GM23338 (cell line): Measurements from ENCODE around the gene UPF1. TPM values are rescaled to one million over a fixed set of nuclear protein-coding genes. Genes with fewer than 3 reads are reported as not detected.

Experiments used
- ATAC-seq: fragments of 200-7000 bp; cut with Tn5 transposase; 3 replicates; pipeline ENCODE4 v1.9.1; 2020
- DNase-seq: peaks from one replicate; pipeline ENCODE4 v3.0.0-alpha.2; 2015; ENCODE audit warnings: low spot score
- H2AFZ ChIP-seq: fragments of 200-600 bp; sonication (generic); 2 replicates; pipeline ENCODE4 v1.8.0; 2016; ENCODE audit warnings: antibody characterized with exemption, mild to moderate bottlenecking, moderate library complexity
- H3F3A ChIP-seq: fragments of 200-600 bp; sonication (generic); replicated peaks from 2 replicates; pipeline ENCODE4 v1.8.0; 2017; ENCODE audit warnings: antibody characterized with exemption, mixed run types, low read depth
- H3K27ac ChIP-seq: fragments of 200-600 bp; sonication (generic); 2 replicates; pipeline ENCODE4 v1.6.1; 2016; ENCODE audit warnings: low read depth
- H3K27me3 ChIP-seq: fragments of 200-600 bp; sonication (generic); 2 replicates; pipeline ENCODE4 v1.8.0; 2016; ENCODE audit warnings: mild to moderate bottlenecking, mixed run types, moderate library complexity; ENCODE audit not compliant: insufficient read depth
- H3K36me3 ChIP-seq: fragments of 200-600 bp; sonication (generic); 2 replicates; pipeline ENCODE4 v1.8.0; 2016; ENCODE audit warnings: mild to moderate bottlenecking; ENCODE audit not compliant: insufficient read depth
- H3K4me1 ChIP-seq: fragments of 200-600 bp; sonication (generic); 2 replicates; pipeline ENCODE4 v1.8.0; 2016; ENCODE audit warnings: mild to moderate bottlenecking, moderate library complexity; ENCODE audit not compliant: insufficient read depth
- H3K4me2 ChIP-seq: fragments of 200-600 bp; sonication (generic); 2 replicates; pipeline ENCODE4 v1.7.1; 2017; ENCODE audit warnings: mixed run types
- H3K4me3 ChIP-seq: fragments of 200-600 bp; sonication (generic); 2 replicates; pipeline ENCODE4 v1.6.1; 2016; ENCODE audit warnings: mixed run types
- H3K79me2 ChIP-seq: fragments of 200-600 bp; sonication (generic); replicated peaks from 2 replicates; pipeline ENCODE4 v1.8.0; 2017; ENCODE audit warnings: mild to moderate bottlenecking; ENCODE audit not compliant: insufficient read depth
- H3K9me2 ChIP-seq: fragments of 200-600 bp; sonication (generic); 2 replicates; pipeline ENCODE4 v1.8.0; 2017; ENCODE audit not compliant: insufficient read depth
- H4K20me1 ChIP-seq: fragments of 200-600 bp; sonication (generic); replicated peaks from 2 replicates; pipeline ENCODE4 v1.8.0; 2017; ENCODE audit warnings: mild to moderate bottlenecking; ENCODE audit not compliant: insufficient read depth
- H3K27ac Mint-ChIP-seq: 2 replicates; pipeline ENCODE4 v1.8.0; 2020; ENCODE audit warnings: inconsistent platforms, mild to moderate bottlenecking, moderate library complexity, mixed read lengths
- H3K27me3 Mint-ChIP-seq: 3 replicates; pipeline ENCODE4 v1.8.0; 2022; ENCODE audit warnings: low read depth, mild to moderate bottlenecking, moderate library complexity, mixed read lengths, inconsistent platforms; ENCODE audit not compliant: insufficient read depth, poor library complexity
- H3K36me3 Mint-ChIP-seq: 3 replicates; pipeline ENCODE4 v1.8.0; 2021; ENCODE audit warnings: low read depth, mild to moderate bottlenecking, inconsistent platforms, moderate library complexity, mixed read lengths
- H3K4me1 Mint-ChIP-seq: 3 replicates; pipeline ENCODE4 v1.8.0; 2020; ENCODE audit warnings: mild to moderate bottlenecking, inconsistent platforms, mixed read lengths
- H3K4me3 Mint-ChIP-seq: 3 replicates; pipeline ENCODE4 v1.8.0; 2021; ENCODE audit warnings: moderate library complexity, mild to moderate bottlenecking, inconsistent platforms, mixed read lengths
- H3K9me3 Mint-ChIP-seq: 3 replicates; pipeline ENCODE4 v1.8.0; 2020; ENCODE audit warnings: moderate library complexity, mild to moderate bottlenecking, inconsistent platforms, mixed read lengths
- CREB1 ChIP-seq: fragments of 250-450 bp; sonication (Bioruptor Pico); IDR thresholded peaks from 2 replicates; pipeline ENCODE4 v1.5.0; 2020; ENCODE audit warnings: low read depth, mild to moderate bottlenecking, moderate library complexity
- EZH2 ChIP-seq: fragments of 200-600 bp; sonication (generic); IDR thresholded peaks from one replicate; pipeline ENCODE4 v1.8.0; 2017; ENCODE audit warnings: antibody characterized with exemption, mild to moderate bottlenecking, low read depth; ENCODE audit not compliant: unreplicated experiment
- EZH2phosphoT487 ChIP-seq: fragments of 200-600 bp; sonication (generic); IDR thresholded peaks from one replicate; pipeline ENCODE4 v1.8.1; 2018; ENCODE audit warnings: antibody characterized with exemption; ENCODE audit not compliant: unreplicated experiment
- JUNB ChIP-seq: IDR thresholded peaks from one replicate; pipeline ENCODE4 v1.6.1; 2016; ENCODE audit warnings: antibody characterized with exemption; ENCODE audit not compliant: unreplicated experiment
- NANOG ChIP-seq: IDR thresholded peaks from 2 replicates; pipeline ENCODE4 v1.6.1; 2016; ENCODE audit warnings: antibody characterized with exemption, borderline replicate concordance
- POLR2AphosphoS5 ChIP-seq: IDR thresholded peaks from 2 replicates; pipeline ENCODE4 v1.6.1; 2016; ENCODE audit warnings: antibody characterized with exemption, low read depth
- STAT1 ChIP-seq: IDR thresholded peaks from one replicate; pipeline ENCODE4 v1.6.1; 2016; ENCODE audit warnings: antibody characterized with exemption; ENCODE audit not compliant: unreplicated experiment
- ZNF114 ChIP-seq: fragments of 250-450 bp; sonication (Bioruptor Pico); IDR thresholded peaks from 2 replicates; pipeline ENCODE4 v1.5.0; 2020; ENCODE audit warnings: mild to moderate bottlenecking, moderate library complexity
- ZNF331 ChIP-seq: fragments of 250-450 bp; sonication (Bioruptor Pico); IDR thresholded peaks from 2 replicates; pipeline ENCODE4 v1.5.0; 2020; ENCODE audit warnings: low read depth, mild to moderate bottlenecking, moderate library complexity
- polyA plus RNA-seq: library from polyadenylated mRNA; unstranded; fragments of >200 nt; fragmentation: Nextera tagmentation; extraction: Ambion mirVana; gene quantifications from 2 replicates; pipeline ENCODE4 v1.2.1, GENCODE V29; 2016
- total RNA-seq: library from RNA; depleted of rRNA; stranded (reverse); fragments of >200 nt; shearing (Covaris generic); gene quantifications from 2 replicates; pipeline ENCODE4 v1.2.3, GENCODE V29; 2014
- TF ChIP-seq, protein P1 (sequence below): IDR thresholded peaks from 2 replicates; pipeline ENCODE4 v1.6.1; 2016; ENCODE audit warnings: antibody characterized with exemption
- TF ChIP-seq, protein P2 (sequence below): IDR thresholded peaks from one replicate; pipeline ENCODE4 v1.6.1; 2018; ENCODE audit warnings: antibody characterized with exemption; ENCODE audit not compliant: unreplicated experiment
- TF ChIP-seq, protein P3 (sequence below), 2 experiments: fragments of 200-600 bp in 1 of 2; sonication (generic) in 1 of 2; conservative IDR thresholded peaks; 2 replicates each; pipeline versions ENCODE4 v1.5.1 to v1.6.1; 2016 to 2017; ENCODE audit warnings: antibody characterized with exemption in 2 of 2, low read depth in 2 of 2, mild to moderate bottlenecking in 2 of 2, moderate library complexity in 1 of 2
- TF ChIP-seq, protein P4 (sequence below): fragments of 250-450 bp; sonication (Bioruptor Pico); IDR thresholded peaks from 2 replicates; pipeline ENCODE4 v1.5.0; 2020; ENCODE audit warnings: mild to moderate bottlenecking, moderate library complexity

UPF1 gene
- total and polyA plus RNA-seq, 2 experiments from 2014 or later = 13.8 to 138 TPM

DNA sequence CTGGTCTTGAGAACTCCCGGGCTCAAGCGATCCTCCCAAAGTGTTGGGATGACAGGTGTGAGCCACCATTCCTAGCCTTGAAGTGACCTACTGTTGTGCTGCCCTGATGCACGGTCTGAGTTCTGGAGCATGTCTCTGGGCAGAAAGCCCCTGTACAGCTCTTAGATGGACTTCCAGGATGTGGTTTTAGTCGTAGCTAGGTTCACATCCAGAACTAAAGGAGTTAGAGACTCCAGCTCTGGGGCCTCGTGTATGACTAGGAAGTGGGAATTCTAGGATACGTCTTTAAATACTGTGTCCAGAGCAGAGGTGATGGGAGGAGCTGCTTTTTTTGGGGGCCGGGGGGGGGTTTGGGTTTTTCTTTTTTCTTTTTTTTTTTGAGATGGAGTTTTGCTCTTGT is 12.2 kb downstream of the UPF1 start:
- Histone ChIP-seq H3K36me3 (peaks cover 13% of the 10 kb centered on the region), H3K4me1 (peaks cover 15% of the 10 kb centered on the region), H3K4me3 (no peak overlapping the region), H3K9me2 (no peaks in the 10 kb centered on the region), H3K79me2 (peaks cover 87% of the 10 kb centered on the region), H3K4me2 (no peak overlapping the region), H4K20me1 (peaks cover 72% of the 10 kb centered on the region), H3K27ac (no peak overlapping the region), H2AFZ (no peak overlapping the region), H3F3A (peaks cover 19% of the 10 kb centered on the region), H3K27me3 (no peaks in the 10 kb centered on the region)
- H3K27ac Mint-ChIP-seq = no peak overlapping the region
- DNase-seq (no peak), ATAC-seq (no peak)
- peaks cover 33% of the 10 kb centered on the region for H3K4me1 Mint-ChIP-seq
- H3K9me3 Mint-ChIP-seq = no peaks in the 10 kb centered on the region; the same call in 2 of the 3 replicates
- peaks cover 7% of the 10 kb centered on the region for H3K27me3 Mint-ChIP-seq
- TF ChIP-seq, protein P1, sequence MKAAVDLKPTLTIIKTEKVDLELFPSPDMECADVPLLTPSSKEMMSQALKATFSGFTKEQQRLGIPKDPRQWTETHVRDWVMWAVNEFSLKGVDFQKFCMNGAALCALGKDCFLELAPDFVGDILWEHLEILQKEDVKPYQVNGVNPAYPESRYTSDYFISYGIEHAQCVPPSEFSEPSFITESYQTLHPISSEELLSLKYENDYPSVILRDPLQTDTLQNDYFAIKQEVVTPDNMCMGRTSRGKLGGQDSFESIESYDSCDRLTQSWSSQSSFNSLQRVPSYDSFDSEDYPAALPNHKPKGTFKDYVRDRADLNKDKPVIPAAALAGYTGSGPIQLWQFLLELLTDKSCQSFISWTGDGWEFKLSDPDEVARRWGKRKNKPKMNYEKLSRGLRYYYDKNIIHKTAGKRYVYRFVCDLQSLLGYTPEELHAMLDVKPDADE = no peak
- TF ChIP-seq STAT1 (no peak), JUNB (no peak), ZNF331 (CRISPR knock-in tag) (no peak), EZH2phosphoT487 (no peak), POLR2AphosphoS5 (no peak), CREB1 (CRISPR knock-in tag) (no peak), EZH2 (no peak), ZNF114 (CRISPR knock-in tag) (no peak), NANOG (no peak)
- TF ChIP-seq, protein P2, sequence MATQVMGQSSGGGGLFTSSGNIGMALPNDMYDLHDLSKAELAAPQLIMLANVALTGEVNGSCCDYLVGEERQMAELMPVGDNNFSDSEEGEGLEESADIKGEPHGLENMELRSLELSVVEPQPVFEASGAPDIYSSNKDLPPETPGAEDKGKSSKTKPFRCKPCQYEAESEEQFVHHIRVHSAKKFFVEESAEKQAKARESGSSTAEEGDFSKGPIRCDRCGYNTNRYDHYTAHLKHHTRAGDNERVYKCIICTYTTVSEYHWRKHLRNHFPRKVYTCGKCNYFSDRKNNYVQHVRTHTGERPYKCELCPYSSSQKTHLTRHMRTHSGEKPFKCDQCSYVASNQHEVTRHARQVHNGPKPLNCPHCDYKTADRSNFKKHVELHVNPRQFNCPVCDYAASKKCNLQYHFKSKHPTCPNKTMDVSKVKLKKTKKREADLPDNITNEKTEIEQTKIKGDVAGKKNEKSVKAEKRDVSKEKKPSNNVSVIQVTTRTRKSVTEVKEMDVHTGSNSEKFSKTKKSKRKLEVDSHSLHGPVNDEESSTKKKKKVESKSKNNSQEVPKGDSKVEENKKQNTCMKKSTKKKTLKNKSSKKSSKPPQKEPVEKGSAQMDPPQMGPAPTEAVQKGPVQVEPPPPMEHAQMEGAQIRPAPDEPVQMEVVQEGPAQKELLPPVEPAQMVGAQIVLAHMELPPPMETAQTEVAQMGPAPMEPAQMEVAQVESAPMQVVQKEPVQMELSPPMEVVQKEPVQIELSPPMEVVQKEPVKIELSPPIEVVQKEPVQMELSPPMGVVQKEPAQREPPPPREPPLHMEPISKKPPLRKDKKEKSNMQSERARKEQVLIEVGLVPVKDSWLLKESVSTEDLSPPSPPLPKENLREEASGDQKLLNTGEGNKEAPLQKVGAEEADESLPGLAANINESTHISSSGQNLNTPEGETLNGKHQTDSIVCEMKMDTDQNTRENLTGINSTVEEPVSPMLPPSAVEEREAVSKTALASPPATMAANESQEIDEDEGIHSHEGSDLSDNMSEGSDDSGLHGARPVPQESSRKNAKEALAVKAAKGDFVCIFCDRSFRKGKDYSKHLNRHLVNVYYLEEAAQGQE = no peak
- TF ChIP-seq, protein P3, sequence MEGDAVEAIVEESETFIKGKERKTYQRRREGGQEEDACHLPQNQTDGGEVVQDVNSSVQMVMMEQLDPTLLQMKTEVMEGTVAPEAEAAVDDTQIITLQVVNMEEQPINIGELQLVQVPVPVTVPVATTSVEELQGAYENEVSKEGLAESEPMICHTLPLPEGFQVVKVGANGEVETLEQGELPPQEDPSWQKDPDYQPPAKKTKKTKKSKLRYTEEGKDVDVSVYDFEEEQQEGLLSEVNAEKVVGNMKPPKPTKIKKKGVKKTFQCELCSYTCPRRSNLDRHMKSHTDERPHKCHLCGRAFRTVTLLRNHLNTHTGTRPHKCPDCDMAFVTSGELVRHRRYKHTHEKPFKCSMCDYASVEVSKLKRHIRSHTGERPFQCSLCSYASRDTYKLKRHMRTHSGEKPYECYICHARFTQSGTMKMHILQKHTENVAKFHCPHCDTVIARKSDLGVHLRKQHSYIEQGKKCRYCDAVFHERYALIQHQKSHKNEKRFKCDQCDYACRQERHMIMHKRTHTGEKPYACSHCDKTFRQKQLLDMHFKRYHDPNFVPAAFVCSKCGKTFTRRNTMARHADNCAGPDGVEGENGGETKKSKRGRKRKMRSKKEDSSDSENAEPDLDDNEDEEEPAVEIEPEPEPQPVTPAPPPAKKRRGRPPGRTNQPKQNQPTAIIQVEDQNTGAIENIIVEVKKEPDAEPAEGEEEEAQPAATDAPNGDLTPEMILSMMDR (conservative IDR thresholded peaks at IDR 0.05; ENCODE audit: low read depth in 2 of 2) = no peak
- TF ChIP-seq, protein P4, sequence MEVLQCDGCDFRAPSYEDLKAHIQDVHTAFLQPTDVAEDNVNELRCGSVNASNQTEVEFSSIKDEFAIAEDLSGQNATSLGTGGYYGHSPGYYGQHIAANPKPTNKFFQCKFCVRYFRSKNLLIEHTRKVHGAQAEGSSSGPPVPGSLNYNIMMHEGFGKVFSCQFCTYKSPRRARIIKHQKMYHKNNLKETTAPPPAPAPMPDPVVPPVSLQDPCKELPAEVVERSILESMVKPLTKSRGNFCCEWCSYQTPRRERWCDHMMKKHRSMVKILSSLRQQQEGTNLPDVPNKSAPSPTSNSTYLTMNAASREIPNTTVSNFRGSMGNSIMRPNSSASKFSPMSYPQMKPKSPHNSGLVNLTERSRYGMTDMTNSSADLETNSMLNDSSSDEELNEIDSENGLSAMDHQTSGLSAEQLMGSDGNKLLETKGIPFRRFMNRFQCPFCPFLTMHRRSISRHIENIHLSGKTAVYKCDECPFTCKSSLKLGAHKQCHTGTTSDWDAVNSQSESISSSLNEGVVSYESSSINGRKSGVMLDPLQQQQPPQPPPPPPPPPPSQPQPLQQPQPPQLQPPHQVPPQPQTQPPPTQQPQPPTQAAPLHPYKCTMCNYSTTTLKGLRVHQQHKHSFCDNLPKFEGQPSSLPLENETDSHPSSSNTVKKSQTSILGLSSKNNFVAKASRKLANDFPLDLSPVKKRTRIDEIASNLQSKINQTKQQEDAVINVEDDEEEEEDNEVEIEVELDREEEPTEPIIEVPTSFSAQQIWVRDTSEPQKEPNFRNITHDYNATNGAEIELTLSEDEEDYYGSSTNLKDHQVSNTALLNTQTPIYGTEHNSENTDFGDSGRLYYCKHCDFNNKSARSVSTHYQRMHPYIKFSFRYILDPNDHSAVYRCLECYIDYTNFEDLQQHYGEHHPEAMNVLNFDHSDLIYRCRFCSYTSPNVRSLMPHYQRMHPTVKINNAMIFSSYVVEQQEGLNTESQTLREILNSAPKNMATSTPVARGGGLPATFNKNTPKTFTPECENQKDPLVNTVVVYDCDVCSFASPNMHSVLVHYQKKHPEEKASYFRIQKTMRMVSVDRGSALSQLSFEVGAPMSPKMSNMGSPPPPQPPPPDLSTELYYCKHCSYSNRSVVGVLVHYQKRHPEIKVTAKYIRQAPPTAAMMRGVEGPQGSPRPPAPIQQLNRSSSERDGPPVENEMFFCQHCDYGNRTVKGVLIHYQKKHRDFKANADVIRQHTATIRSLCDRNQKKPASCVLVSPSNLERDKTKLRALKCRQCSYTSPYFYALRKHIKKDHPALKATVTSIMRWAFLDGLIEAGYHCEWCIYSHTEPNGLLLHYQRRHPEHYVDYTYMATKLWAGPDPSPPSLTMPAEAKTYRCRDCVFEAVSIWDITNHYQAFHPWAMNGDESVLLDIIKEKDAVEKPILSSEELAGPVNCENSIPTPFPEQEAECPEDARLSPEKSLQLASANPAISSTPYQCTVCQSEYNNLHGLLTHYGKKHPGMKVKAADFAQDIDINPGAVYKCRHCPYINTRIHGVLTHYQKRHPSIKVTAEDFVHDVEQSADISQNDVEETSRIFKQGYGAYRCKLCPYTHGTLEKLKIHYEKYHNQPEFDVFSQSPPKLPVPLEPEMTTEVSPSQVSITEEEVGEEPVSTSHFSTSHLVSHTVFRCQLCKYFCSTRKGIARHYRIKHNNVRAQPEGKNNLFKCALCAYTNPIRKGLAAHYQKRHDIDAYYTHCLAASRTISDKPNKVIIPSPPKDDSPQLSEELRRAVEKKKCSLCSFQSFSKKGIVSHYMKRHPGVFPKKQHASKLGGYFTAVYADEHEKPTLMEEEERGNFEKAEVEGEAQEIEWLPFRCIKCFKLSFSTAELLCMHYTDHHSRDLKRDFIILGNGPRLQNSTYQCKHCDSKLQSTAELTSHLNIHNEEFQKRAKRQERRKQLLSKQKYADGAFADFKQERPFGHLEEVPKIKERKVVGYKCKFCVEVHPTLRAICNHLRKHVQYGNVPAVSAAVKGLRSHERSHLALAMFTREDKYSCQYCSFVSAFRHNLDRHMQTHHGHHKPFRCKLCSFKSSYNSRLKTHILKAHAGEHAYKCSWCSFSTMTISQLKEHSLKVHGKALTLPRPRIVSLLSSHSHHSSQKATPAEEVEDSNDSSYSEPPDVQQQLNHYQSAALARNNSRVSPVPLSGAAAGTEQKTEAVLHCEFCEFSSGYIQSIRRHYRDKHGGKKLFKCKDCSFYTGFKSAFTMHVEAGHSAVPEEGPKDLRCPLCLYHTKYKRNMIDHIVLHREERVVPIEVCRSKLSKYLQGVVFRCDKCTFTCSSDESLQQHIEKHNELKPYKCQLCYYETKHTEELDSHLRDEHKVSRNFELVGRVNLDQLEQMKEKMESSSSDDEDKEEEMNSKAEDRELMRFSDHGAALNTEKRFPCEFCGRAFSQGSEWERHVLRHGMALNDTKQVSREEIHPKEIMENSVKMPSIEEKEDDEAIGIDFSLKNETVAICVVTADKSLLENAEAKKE (CRISPR knock-in tag) = no peak
- H3K36me3 Mint-ChIP-seq = peaks cover 22% of the 10 kb centered on the region
- H3K4me3 Mint-ChIP-seq = no peak overlapping the region
